ENCODE results near the gene SELP. TPM values are rescaled to one million over a fixed set of nuclear protein-coding genes. Genes with fewer than 3 reads are reported as not detected.
"Not testable (repeated sequence)": the region's sequence is repeated elsewhere in the genome, so short reads cannot be mapped to it uniquely, and the experiment has no call there.

SELP gene
- polyA plus RNA-seq, 1 donor (not counting 4 experiments of a cell fraction or from before 2014, with no cell fraction given), result 0.09 TPM

- Histone ChIP-seq H3K36me3 (ENCODE audit: control insufficient read depth in 2 of 2, extremely low read depth in 1 of 2, insufficient read depth in 2 of 2, low read length in 2 of 2) (no peaks in the 10 kb centered on the region), H3K9me1 (ENCODE audit: control insufficient read depth, extremely low read depth, insufficient read depth, low read length) (no peaks in the 10 kb centered on the region), H2AFZ (ENCODE audit: control insufficient read depth, low read length) (no peak overlapping the region), H4K20me1 (ENCODE audit: control insufficient read depth, extremely low read depth, insufficient read depth, low read length) (no peaks in the 10 kb centered on the region), H3K27me3 (ENCODE audit: control insufficient read depth, extremely low read depth, insufficient read depth, low read length) (no peaks in the 10 kb centered on the region), H3K27ac (ENCODE audit: control insufficient read depth, insufficient read depth, low read length) (no peak overlapping the region), H3K79me2 (ENCODE audit: control insufficient read depth, insufficient read depth, low read length) (no peaks in the 10 kb centered on the region), H3K4me3 (ENCODE audit: control insufficient read depth in 2 of 3, extremely low read depth in 1 of 3, insufficient read depth in 2 of 3, low read depth in 1 of 3, low read length in 3 of 3) (no peak overlapping the region), H3K9ac (ENCODE audit: control insufficient read depth, extremely low read depth, insufficient read depth, low read length) (no peak overlapping the region), H3K4me1 (ENCODE audit: control insufficient read depth, extremely low read depth, insufficient read depth, low read length) (no peaks in the 10 kb centered on the region), H3K9me3 (ENCODE audit: control insufficient read depth, low read depth, low read length) (no peaks in the 10 kb centered on the region), H3K4me2 (ENCODE audit: control insufficient read depth, extremely low read depth, insufficient read depth, low read depth, low read length) (no peak overlapping the region)
- FAIRE-seq (no peak), DNase-seq (ENCODE audit: low read depth, low spot score) (no peak)
- dilution Hi-C loops (cut with MboI; ENCODE audit: extremely low pct_ligation_motif_present, low sequenced_read_pairs), result no loop called here
- no peak for TF ChIP-seq EZH2 (IDR thresholded peaks at IDR 0.05; ENCODE audit: low read length)
- TF ChIP-seq, protein P1, sequence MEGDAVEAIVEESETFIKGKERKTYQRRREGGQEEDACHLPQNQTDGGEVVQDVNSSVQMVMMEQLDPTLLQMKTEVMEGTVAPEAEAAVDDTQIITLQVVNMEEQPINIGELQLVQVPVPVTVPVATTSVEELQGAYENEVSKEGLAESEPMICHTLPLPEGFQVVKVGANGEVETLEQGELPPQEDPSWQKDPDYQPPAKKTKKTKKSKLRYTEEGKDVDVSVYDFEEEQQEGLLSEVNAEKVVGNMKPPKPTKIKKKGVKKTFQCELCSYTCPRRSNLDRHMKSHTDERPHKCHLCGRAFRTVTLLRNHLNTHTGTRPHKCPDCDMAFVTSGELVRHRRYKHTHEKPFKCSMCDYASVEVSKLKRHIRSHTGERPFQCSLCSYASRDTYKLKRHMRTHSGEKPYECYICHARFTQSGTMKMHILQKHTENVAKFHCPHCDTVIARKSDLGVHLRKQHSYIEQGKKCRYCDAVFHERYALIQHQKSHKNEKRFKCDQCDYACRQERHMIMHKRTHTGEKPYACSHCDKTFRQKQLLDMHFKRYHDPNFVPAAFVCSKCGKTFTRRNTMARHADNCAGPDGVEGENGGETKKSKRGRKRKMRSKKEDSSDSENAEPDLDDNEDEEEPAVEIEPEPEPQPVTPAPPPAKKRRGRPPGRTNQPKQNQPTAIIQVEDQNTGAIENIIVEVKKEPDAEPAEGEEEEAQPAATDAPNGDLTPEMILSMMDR (optimal IDR thresholded peaks at IDR 0.05 in 1 of 3, IDR thresholded peaks at IDR 0.05 in 1 of 3, conservative IDR thresholded peaks at IDR 0.05 in 1 of 3; ENCODE audit: extremely low read depth in 1 of 3, insufficient read depth in 2 of 3, low read length in 3 of 3), result no peak
These were observed 46.1 kb upstream of the SELP start for GRCh38 chr1:169676001-169676400.

DNA sequence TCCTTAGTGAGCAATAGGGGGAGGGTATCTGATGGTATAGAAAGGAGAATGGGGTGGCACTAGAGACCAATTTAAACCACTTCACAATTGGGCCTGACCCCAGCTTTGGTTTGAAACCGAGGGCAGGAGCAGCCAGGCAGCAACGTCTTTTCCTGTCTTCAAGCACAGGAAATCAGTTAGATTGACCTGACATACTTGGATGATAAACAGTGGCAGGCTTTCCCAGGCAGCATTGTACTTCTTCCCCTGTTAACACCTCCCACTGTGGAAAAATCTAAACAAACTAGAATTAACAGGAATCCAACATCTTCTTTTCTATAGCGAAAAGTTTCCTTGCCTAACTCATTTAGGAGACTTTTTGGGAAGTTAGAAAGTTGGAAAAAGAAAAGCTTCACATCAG is 40.9 kb upstream of the SELP start:
- TF ChIP-seq, protein P1 (optimal IDR thresholded peaks at IDR 0.05 in 1 of 3, IDR thresholded peaks at IDR 0.05 in 1 of 3, conservative IDR thresholded peaks at IDR 0.05 in 1 of 3; ENCODE audit: extremely low read depth in 1 of 3, insufficient read depth in 2 of 3, low read length in 3 of 3), result no peak
- TF ChIP-seq EZH2 (IDR thresholded peaks at IDR 0.05; ENCODE audit: low read length), result no peak
- H3K4me1 ChIP-seq (ENCODE audit: control insufficient read depth, extremely low read depth, insufficient read depth, low read length), result no peaks in the 10 kb centered on the region

GRCh38 chr1:169670244-169670643 is 40.3 kb upstream of the SELP start:
- FAIRE-seq; H3K79me2 ChIP-seq (ENCODE audit: control insufficient read depth, insufficient read depth, low read length); H3K27ac ChIP-seq (ENCODE audit: control insufficient read depth, insufficient read depth, low read length): not testable (repeated sequence)

More for the DNA sequence above, 40.9 kb upstream of the SELP start:
- Histone ChIP-seq H3K36me3 (ENCODE audit: control insufficient read depth in 2 of 2, extremely low read depth in 1 of 2, insufficient read depth in 2 of 2, low read length in 2 of 2) (no peaks in the 10 kb centered on the region), H3K27ac (ENCODE audit: control insufficient read depth, insufficient read depth, low read length) (no peak overlapping the region), H3K9me1 (ENCODE audit: control insufficient read depth, extremely low read depth, insufficient read depth, low read length) (no peaks in the 10 kb centered on the region), H3K9me3 (ENCODE audit: control insufficient read depth, low read depth, low read length) (no peaks in the 10 kb centered on the region), H3K4me2 (ENCODE audit: control insufficient read depth, extremely low read depth, insufficient read depth, low read depth, low read length) (no peak overlapping the region), H2AFZ (ENCODE audit: control insufficient read depth, low read length) (no peak overlapping the region), H3K27me3 (ENCODE audit: control insufficient read depth, extremely low read depth, insufficient read depth, low read length) (no peaks in the 10 kb centered on the region), H3K9ac (ENCODE audit: control insufficient read depth, extremely low read depth, insufficient read depth, low read length) (no peak overlapping the region), H3K79me2 (ENCODE audit: control insufficient read depth, insufficient read depth, low read length) (no peaks in the 10 kb centered on the region), H3K4me3 (ENCODE audit: control insufficient read depth in 2 of 3, extremely low read depth in 1 of 3, insufficient read depth in 2 of 3, low read depth in 1 of 3, low read length in 3 of 3) (no peak overlapping the region), H4K20me1 (ENCODE audit: control insufficient read depth, extremely low read depth, insufficient read depth, low read length) (no peaks in the 10 kb centered on the region)
- dilution Hi-C loops (cut with MboI; ENCODE audit: extremely low pct_ligation_motif_present, low sequenced_read_pairs), result no loop called here
- DNase-seq (ENCODE audit: low read depth, low spot score), result no peak
- no peak for FAIRE-seq

More at GRCh38 chr1:169670244-169670643, 40.3 kb upstream of the SELP start:
- H3K9me1 ChIP-seq (ENCODE audit: control insufficient read depth, extremely low read depth, insufficient read depth, low read length); H3K9ac ChIP-seq (ENCODE audit: control insufficient read depth, extremely low read depth, insufficient read depth, low read length); H3K4me1 ChIP-seq (ENCODE audit: control insufficient read depth, extremely low read depth, insufficient read depth, low read length); DNase-seq (ENCODE audit: low read depth, low spot score); H4K20me1 ChIP-seq (ENCODE audit: control insufficient read depth, extremely low read depth, insufficient read depth, low read length); H3K9me3 ChIP-seq (ENCODE audit: control insufficient read depth, low read depth, low read length); H3K27me3 ChIP-seq (ENCODE audit: control insufficient read depth, extremely low read depth, insufficient read depth, low read length); H3K4me2 ChIP-seq (ENCODE audit: control insufficient read depth, extremely low read depth, insufficient read depth, low read depth, low read length); dilution Hi-C loops (cut with MboI; ENCODE audit: extremely low pct_ligation_motif_present, low sequenced_read_pairs); H3K4me3 ChIP-seq (ENCODE audit: control insufficient read depth in 2 of 3, extremely low read depth in 1 of 3, insufficient read depth in 2 of 3, low read depth in 1 of 3, low read length in 3 of 3); H3K36me3 ChIP-seq (ENCODE audit: control insufficient read depth in 2 of 2, extremely low read depth in 1 of 2, insufficient read depth in 2 of 2, low read length in 2 of 2); H2AFZ ChIP-seq (ENCODE audit: control insufficient read depth, low read length): not testable (repeated sequence)
